HAP-1 (cell line): ENCODE results near the gene KLF9.

Experiments used
- DNase-seq, 2 experiments: peaks; one replicate each; pipeline ENCODE4 v3.0.0-alpha.2; 2016 to 2020; ENCODE audit warnings: low spot score in 2 of 2
- H3K27me3 ChIP-seq: fragments of 250-450 bp; sonication (Bioruptor Pico); 2 replicates; pipeline ENCODE4 v1.5.1; 2020; ENCODE audit warnings: low read depth, mild to moderate bottlenecking, moderate library complexity
- H3K36me3 ChIP-seq: fragments of 250-450 bp; sonication (Bioruptor Pico); replicated peaks from 2 replicates; pipeline ENCODE4 v1.5.1; 2020; ENCODE audit warnings: mild to moderate bottlenecking
- H3K4me1 ChIP-seq: fragments of 250-450 bp; sonication (Bioruptor Pico); 2 replicates; pipeline ENCODE4 v1.5.1; 2020; ENCODE audit warnings: mild to moderate bottlenecking
- H3K4me3 ChIP-seq: fragments of 250-450 bp; sonication (Bioruptor Pico); 2 replicates; pipeline ENCODE4 v1.5.1; 2020; ENCODE audit warnings: mild to moderate bottlenecking, moderate library complexity
- H3K9me3 ChIP-seq: fragments of 250-450 bp; sonication (Bioruptor Pico); 2 replicates; pipeline ENCODE4 v1.5.1; 2020; ENCODE audit warnings: mild to moderate bottlenecking, moderate library complexity
- in situ Hi-C: fragments of 300-500 bp; cut with MboI; formaldehyde crosslinking; loops from 3 replicates; pipeline ENCODE4 v1.14.3; 2020; ENCODE audit warnings: low sequenced_read_pairs, inconsistent platforms, mixed read lengths

Gene KLF9

GRCh38 chr9:70389621-70390266, 24.7 kb downstream of the KLF9 start:
- peaks cover 5% of the 10 kb centered on the region; the same call in 1 of the 2 replicates for H3K36me3 ChIP-seq
- H3K9me3 ChIP-seq, result no peaks in the 10 kb centered on the region
- no peak overlapping the region for H3K4me3 ChIP-seq
- H3K4me1 ChIP-seq, result peaks cover 11% of the 10 kb centered on the region
- no peak for DNase-seq
- in situ Hi-C loops, result no loop called here
- no peaks in the 10 kb centered on the region for H3K27me3 ChIP-seq

DNA sequence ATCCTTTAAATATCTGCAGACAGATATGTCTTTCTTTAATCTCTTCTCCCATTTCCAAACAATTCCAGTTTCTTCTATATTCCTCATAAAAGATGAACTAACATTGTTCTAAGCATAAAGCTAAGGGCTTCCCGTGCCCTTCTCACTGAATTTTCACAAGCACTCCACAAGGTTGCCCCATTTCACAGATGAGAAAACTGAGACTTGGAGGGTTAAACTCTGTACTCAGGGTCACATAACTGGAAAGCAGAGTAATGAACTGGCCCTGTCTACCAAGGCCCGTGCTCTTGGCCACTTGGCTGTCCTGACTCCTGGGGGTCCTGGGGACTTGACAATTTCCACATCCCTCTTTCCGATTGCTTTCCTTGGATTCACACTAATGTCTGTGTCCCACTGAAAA, 25.3 kb downstream of the KLF9 start:
- Histone ChIP-seq H3K36me3 (peaks cover 5% of the 10 kb centered on the region), H3K4me1 (peaks cover 5% of the 10 kb centered on the region), H3K27me3 (no peaks in the 10 kb centered on the region), H3K4me3 (no peak overlapping the region), H3K9me3 (no peaks in the 10 kb centered on the region)
- in situ Hi-C loops, result no loop called here
- DNase-seq, result no peak

GRCh38 chr9:70387663-70388062, 26.8 kb downstream of the KLF9 start:
- Histone ChIP-seq H3K27me3 (no peaks in the 10 kb centered on the region), H3K4me3 (no peak overlapping the region), H3K4me1 (peaks cover under 1% of the 10 kb centered on the region; the same call in 1 of the 2 replicates), H3K36me3 (peaks cover 5% of the 10 kb centered on the region), H3K9me3 (no peaks in the 10 kb centered on the region)
- in situ Hi-C loops, result no loop called here
- no peak for DNase-seq

DNA sequence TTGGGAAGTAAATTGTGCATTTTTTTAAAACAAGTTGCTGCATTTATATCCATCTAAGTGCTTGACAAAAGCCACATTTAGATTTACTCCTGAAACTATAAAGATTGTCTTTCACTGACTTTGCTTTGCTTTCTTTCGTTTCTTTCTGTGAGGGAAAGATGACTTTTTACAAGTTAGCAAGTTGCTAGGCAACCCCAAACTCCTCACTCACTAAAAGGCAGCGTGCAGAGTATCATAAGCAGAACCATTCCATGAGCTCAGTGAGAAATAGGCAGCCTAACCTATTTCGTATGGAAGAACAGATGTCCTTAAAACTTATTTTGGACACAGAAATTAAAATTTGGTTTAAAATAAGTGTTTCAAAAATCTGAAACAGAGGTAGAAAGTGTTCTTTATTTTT, 29.0 kb downstream of the KLF9 start:
- no peaks in the 10 kb centered on the region for H3K27me3 ChIP-seq
- no peaks in the 10 kb centered on the region for H3K9me3 ChIP-seq
- H3K4me3 ChIP-seq, result no peak overlapping the region
- no peaks in the 10 kb centered on the region for H3K4me1 ChIP-seq
- no peak for DNase-seq
- H3K36me3 ChIP-seq, result peaks cover 5% of the 10 kb centered on the region
- in situ Hi-C loops, result no loop called here

GRCh38 chr9:70382709-70383605, 31.5 kb downstream of the KLF9 start:
- H3K4me3 ChIP-seq, result no peak overlapping the region
- in situ Hi-C loops, result no loop called here
- DNase-seq, result no peak
- H3K36me3 ChIP-seq, result peaks cover 5% of the 10 kb centered on the region
- H3K4me1 ChIP-seq, result no peaks in the 10 kb centered on the region
- no peaks in the 10 kb centered on the region for H3K27me3 ChIP-seq
- H3K9me3 ChIP-seq, result no peaks in the 10 kb centered on the region

GRCh38 chr9:70382046-70382708, 32.3 kb downstream of the KLF9 start:
- Histone ChIP-seq H3K4me1 (no peaks in the 10 kb centered on the region), H3K27me3 (no peaks in the 10 kb centered on the region), H3K9me3 (no peaks in the 10 kb centered on the region), H3K4me3 (no peak overlapping the region), H3K36me3 (peaks cover 5% of the 10 kb centered on the region)
- DNase-seq, result no peak
- in situ Hi-C loops, result no loop called here

DNA sequence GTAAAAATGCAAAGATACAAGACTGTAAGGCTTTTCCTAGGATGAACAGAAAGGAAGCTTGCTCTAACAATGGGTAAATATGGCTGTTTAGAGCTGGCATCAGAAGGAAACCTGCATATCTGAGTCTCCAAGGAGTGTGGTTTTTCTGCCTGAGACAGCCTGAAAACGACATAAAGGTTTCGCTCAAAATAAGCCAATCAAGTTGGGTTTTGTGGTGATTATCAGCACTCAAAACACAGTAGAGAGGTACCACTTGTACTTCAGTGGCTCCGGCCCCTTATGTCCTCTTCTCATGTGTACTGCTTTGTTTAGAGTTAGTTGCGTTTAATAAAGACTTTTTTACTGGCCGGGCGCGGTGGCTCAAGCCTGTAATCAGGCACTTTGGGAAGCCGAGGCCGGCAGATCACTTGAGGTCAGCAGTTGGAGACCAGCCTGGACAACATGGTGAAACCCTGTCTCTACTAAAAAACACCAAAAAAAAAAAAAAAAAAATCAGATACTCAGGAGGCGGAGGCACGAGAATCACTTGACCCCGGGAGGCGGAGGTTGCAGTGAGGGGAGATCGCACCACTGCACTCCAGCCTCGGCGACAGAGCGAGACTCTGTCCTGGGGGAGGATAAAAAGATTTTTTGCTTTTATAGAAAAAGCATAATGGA, 39.4 kb downstream of the KLF9 start:
- Histone ChIP-seq H3K4me1 (no peaks in the 10 kb centered on the region), H3K9me3 (no peaks in the 10 kb centered on the region), H3K27me3 (no peaks in the 10 kb centered on the region), H3K4me3 (no peak overlapping the region), H3K36me3 (no peaks in the 10 kb centered on the region)
- in situ Hi-C loops, result loop anchor here (25.0 kb wide), 1 partner anchor 112 kb away; no protein-coding TSS in a partner anchor
- DNase-seq, result no peak

GRCh38 chr9:70367305-70367930, 47.0 kb downstream of the KLF9 start:
- in situ Hi-C loops, result loop anchor here (25.0 kb wide), 1 partner anchor 120 kb away; no protein-coding TSS in a partner anchor
- no peaks in the 10 kb centered on the region for H3K36me3 ChIP-seq
- H3K4me1 ChIP-seq, result no peaks in the 10 kb centered on the region
- no peaks in the 10 kb centered on the region for H3K9me3 ChIP-seq
- H3K4me3 ChIP-seq, result no peak overlapping the region
- no peaks in the 10 kb centered on the region for H3K27me3 ChIP-seq
- DNase-seq, result no peak

- in situ Hi-C loops, result loop anchor here (25.0 kb wide), 1 partner anchor 124 kb away; no protein-coding TSS in a partner anchor
- DNase-seq, result no peak
- H3K9me3 ChIP-seq, result no peaks in the 10 kb centered on the region
- no peak overlapping the region for H3K4me3 ChIP-seq
- H3K4me1 ChIP-seq, result no peaks in the 10 kb centered on the region
- H3K27me3 ChIP-seq, result no peaks in the 10 kb centered on the region
- no peaks in the 10 kb centered on the region for H3K36me3 ChIP-seq
These were observed 50.7 kb downstream of the KLF9 start for GRCh38 chr9:70363760-70364159.

GRCh38 chr9:70362952-70363351, 51.5 kb downstream of the KLF9 start:
- H3K4me1 ChIP-seq, result no peaks in the 10 kb centered on the region
- no peak overlapping the region for H3K4me3 ChIP-seq
- no peaks in the 10 kb centered on the region for H3K9me3 ChIP-seq
- H3K36me3 ChIP-seq, result no peaks in the 10 kb centered on the region
- H3K27me3 ChIP-seq, result no peaks in the 10 kb centered on the region
- no peak for DNase-seq
- in situ Hi-C loops, result loop anchor here (25.0 kb wide), 1 partner anchor 124 kb away; no protein-coding TSS in a partner anchor

- no peaks in the 10 kb centered on the region for H3K4me1 ChIP-seq
- no peaks in the 10 kb centered on the region for H3K9me3 ChIP-seq
- no peaks in the 10 kb centered on the region for H3K27me3 ChIP-seq
- in situ Hi-C loops, result loop anchor here (25.0 kb wide), 1 partner anchor 132 kb away; no protein-coding TSS in a partner anchor
- peaks cover 7% of the 10 kb centered on the region for H3K36me3 ChIP-seq
- no peak for DNase-seq
- H3K4me3 ChIP-seq, result no peak overlapping the region
These were observed 58.7 kb downstream of the KLF9 start for GRCh38 chr9:70355801-70356200.

DNA sequence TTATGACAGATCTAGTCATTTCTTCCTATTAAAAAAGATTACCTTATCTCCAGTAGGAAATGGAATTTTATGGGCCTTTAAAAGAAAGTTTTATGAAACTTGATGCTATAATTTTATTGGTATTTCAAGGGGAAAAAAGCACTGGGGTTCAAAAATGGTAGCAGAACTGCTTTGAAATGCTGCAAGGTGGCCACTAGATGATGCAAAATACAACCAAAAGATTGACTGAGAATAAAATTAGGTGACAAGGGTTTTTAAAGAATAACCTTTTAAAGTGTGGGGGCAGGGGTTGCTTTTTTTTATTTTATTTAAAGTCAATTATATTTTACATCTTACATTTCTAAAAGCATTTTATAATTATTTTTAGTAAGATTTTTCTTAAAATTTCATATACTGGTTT, 61.7 kb downstream of the KLF9 start:
- H3K4me1 ChIP-seq, result no peaks in the 10 kb centered on the region
- H3K27me3 ChIP-seq, result no peaks in the 10 kb centered on the region
- peaks cover 24% of the 10 kb centered on the region for H3K36me3 ChIP-seq
- no peak for DNase-seq
- no peaks in the 10 kb centered on the region for H3K9me3 ChIP-seq
- in situ Hi-C loops, result loop anchor here (25.0 kb wide), 1 partner anchor 134 kb away; no protein-coding TSS in a partner anchor
- H3K4me3 ChIP-seq, result no peak overlapping the region

- no peak overlapping the region for H3K4me3 ChIP-seq
- no peaks in the 10 kb centered on the region for H3K4me1 ChIP-seq
- DNase-seq, result no peak
- peaks cover 29% of the 10 kb centered on the region for H3K36me3 ChIP-seq
- in situ Hi-C loops, result loop anchor here (25.0 kb wide), 1 partner anchor 135 kb away; no protein-coding TSS in a partner anchor
- H3K9me3 ChIP-seq, result no peaks in the 10 kb centered on the region
- no peaks in the 10 kb centered on the region for H3K27me3 ChIP-seq
These were observed 62.1 kb downstream of the KLF9 start for GRCh38 chr9:70352356-70352755.
